NCI-H2081 treated with DMSO at 0.1 percent for 48 hours (cell line): Measurements from ENCODE around the gene ENPP4.
"Not testable (repeated sequence)": the region's sequence is repeated elsewhere in the genome, so short reads cannot be mapped to it uniquely, and the experiment has no call there.

Experiments used
- DNase-seq: peaks from one replicate; lab custom pipeline; 2025; lab: John Stamatoyannopoulos, UW

The ENPP4 gene

DNA sequence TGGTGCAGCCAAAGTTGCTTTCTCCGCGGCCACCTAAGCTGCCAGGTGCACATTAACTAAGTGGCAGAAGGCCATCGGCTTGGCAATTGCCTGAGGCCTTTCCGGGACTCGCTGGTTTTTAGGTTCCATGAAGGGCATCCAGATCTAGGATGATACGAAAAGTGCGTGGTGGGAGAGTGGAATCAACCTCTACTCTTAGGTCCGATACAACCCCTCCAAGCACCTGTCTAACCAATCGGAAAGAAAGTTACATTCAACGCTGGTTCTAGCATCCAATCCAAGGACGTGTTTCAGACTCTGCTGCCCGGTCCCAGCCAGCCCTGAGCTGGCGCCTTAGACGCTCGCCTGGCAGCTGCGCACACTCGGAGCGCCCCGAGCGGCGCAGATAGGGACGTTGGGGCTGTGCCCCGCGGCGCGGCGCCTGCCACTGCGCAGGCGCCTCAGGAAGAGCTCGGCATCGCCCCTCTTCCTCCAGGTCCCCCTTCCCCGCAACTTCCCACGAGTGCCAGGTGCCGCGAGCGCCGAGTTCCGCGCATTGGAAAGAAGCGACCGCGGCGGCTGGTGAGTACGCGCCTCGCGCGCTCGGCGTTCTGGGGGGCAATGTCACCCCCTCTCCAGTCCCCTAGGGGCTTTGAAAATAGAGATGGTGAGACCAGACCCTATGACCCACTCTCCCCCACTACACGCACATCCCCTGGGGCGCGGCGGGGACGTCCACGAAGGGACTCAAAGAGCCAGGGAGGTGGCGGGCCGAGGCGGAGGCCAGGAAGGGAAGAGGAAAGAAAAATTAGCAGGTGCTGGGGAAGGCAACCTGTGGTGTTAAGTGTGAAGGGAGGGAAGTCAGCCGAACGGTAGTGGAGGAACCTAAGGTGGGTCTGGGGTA is at the start of gene ENPP4:
Gene ENPP4, plus strand, starts transcription at position 361 of the 883 bp plus-strand sequence. CDS start 9,595 bp downstream, outside the sequence.
- peak; percentile 89 for DNase-seq

DNA sequence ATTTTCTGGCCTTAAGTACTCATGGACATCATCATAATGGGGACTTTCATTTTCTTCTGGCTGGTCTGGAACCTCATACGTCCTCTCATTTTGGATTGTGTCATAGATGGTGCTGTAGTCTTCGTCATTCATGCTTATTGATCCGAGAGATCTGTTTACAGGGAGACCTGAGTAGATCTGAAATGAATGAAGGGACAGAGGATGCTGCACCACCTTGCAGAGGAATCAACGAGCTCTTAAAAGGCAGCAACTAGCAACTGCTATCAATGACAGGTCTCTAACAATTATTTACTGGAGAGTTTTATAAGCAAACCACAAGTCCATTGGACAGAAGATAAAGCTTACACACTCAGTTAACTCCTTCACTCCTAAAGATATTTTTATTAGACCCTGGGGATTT is 49.7 kb upstream of the ENPP4 start:
- DNase-seq: no peak

DNA sequence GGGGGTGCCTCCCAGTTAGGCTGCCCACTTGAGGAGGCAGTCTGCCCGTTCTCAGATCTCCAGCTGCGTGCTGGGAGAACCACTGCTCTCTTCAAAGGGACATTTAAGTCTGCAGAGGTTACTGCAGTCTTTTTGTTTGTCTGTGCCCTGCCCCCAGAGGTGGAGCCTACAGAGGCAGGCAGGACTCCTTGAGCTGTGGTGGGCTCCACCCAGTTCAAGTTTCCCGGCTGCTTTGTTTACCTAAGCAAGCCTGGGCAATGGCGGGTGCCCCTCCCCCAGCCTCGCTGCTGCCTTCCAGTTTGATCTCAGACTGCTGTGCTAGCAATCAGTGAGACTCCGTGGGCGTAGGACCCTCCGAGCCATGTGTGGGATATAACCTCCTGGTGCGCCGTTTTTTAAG is 44.1 kb upstream of the ENPP4 start:
- DNase-seq: not testable (repeated sequence)

DNA sequence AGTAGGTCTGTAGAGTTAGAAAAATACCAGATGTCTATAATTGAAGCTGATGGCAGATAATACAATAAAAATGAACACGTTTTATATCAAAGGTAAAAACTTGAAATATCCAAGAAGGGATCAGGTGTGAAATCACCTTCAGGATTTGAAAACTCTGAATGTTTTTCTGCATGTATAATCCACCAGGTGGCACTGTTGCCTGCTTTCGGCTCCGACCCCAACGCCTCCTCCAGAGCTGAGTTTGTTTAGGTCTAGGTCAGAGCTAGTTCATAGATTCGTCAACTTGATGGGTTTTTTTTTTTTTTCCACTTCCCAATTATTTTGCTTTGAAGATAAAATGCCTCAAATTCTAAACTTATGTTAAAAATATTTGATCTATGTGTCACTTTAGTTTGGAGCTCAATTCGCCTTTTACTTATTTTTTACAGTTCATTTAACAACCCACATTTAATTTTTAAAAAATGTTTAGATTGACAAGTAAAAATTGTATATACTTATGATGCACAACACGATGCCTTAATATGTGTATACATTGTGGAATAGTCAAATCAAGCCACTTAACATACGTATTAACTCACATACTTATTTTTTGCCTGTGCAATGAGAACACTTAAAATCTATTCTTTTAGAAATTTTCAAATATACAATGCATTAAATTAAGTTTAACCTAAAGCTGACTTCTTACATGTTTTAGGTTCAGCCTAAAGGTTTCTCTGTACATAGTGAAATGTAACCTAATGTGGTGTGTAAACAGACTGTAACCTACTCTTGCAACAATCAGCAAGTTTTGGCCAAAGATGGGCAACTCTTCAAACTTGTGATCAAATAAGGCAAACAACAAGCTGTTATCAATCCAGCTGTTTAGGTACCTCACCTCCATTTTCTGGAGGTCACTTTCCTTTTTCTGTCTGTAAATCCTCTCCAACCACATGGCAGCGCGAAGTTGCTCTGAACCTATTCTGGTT is 39.4 kb upstream of the ENPP4 start:
- DNase-seq: no peak

DNA sequence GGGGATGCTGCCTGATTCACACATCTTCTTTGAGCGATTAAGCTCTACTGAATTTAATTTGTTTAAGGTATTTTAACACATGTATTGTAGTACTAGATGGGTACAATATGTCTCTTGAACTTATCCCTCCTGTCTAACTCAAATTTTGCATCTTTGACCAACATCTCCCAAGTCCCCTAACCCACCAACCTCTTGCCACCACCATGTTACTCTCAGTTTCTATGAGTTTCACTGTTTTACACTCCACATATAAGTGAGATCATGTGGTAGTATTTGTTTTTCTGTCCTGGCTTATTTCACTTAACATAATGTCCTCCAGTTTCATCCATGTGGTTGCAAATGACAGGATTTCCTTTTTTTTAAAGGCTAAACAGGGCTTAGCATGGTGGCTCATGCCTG is 38.7 kb upstream of the ENPP4 start:
- DNase-seq: no peak

GRCh38 chr6:46095251-46095650 is 34.5 kb upstream of the ENPP4 start:
- DNase-seq: no peak

DNA sequence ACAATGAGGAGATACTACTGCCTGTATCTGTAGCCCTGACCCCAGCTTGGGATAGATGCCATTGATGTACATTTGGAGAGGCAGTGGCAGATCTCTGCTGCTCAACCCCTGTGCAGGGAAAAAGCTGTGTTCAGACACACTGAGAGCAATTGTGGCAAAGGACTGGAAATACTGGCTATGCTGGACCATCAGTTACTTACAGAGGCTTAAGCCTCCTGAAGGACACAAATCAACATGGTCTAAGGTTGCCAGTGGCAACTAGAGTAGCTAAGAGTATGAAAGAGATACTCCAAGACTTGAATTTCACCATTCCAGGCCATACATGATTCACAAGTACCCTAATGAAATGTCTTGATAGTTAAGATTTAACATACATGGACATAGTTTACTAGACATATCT is 32.4 kb upstream of the ENPP4 start:
- DNase-seq: no peak

DNA sequence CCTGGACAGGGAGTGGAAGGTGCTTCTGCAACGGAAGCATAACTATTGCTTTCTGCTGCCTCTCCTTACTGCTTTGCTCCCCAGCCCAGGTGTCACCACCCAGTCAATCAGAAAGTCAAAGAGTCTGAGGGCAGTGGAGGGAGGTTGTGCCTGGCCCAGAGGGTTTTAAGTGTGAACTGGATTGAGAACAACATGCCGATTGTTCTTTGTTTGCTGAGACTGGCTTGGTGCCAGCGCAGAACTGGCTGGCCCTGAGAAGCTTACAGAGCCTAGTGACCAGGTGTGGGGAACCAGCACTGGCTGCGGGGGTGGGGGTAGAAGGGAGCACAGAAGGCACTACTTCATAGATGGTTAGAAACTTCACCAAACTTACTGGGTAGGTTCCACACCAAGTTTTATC is 31.1 kb upstream of the ENPP4 start:
- no peak for DNase-seq

- DNase-seq: no peak
Observed at GRCh38 chr6:46099952-46100351, 29.8 kb upstream of the ENPP4 start.

GRCh38 chr6:46102123-46102522 is 27.7 kb upstream of the ENPP4 start:
- no peak for DNase-seq

GRCh38 chr6:46103441-46104115 is 26.2 kb upstream of the ENPP4 start:
- DNase-seq: no peak

GRCh38 chr6:46104209-46104608 is 25.6 kb upstream of the ENPP4 start:
- DNase-seq: no peak

DNA sequence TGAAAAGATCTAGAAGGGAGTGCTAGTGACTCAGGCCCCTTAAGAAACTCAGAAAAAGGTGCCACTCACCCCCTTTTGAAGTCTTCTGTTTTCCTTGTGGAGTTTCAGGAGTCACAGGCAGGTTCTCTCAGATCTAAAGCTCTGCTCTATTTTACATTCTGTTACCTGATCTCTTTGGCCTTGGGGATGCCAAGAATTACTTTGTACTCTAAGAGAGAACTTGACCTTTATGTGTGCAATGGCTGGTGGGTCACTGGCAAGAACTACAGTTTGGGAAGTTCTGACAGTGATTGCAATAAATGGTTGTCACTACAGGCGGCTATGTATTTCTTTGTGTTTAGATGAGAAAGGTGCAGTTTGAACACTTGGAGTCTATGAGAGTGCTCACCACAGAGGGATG is 24.2 kb upstream of the ENPP4 start:
- DNase-seq: no peak

DNA sequence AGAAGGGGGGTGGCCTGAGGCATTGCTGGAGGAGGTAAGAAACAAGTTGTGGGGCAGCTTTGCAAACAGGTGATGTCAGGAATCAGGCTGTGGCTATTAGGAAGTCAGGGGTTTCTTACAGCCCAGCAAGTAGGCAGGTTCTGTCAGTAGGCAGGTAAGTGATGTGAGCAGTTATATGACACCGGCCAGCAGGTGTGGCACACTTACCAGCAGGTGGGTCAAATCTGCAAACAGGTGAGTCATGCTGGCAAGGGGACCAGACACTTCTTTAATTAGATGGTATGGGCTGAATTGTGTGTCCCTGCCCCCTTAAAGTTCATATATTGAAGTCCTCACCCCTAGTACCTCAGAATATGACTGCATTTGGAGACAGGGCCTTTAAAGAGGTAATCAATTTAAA is 16.4 kb upstream of the ENPP4 start:
- no peak for DNase-seq

DNA sequence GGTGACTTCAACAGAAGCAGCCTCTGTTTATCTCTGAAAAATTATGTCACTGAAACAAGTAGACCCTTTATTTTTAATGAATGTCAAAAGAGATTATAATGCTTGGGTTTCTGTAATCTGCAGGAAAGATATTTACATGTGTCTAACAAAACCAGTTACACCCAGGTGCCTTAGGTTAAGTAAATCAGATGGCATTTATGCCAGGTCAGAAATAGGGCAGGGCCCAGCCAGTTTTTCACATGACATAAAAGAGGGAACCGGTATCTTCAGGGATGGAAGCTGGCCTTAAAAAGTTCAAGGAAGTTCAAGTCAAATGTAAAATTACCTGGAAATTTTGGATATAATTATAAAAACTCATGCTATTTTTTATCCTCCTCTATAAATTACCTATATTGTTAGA is 14.2 kb upstream of the ENPP4 start:
- no peak for DNase-seq

DNA sequence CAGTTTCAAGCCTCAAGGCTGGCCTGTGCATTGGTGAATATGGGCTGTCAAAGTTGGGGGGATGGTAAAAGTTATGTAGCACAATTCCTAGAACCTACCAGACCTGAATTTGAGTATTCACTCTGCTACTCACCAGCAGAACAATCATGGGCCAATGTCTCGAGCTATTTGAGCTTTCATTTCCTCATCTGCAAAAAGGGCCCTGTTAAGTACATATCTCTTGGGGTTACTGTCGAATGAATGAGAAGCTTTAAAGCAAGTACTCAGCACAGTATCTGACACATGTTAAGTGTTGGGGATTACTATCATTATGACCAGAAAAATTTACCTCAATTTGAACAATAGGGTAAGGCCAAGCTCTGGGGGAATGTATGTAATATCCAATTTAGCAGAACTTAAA is 13.5 kb upstream of the ENPP4 start:
- DNase-seq: no peak

DNA sequence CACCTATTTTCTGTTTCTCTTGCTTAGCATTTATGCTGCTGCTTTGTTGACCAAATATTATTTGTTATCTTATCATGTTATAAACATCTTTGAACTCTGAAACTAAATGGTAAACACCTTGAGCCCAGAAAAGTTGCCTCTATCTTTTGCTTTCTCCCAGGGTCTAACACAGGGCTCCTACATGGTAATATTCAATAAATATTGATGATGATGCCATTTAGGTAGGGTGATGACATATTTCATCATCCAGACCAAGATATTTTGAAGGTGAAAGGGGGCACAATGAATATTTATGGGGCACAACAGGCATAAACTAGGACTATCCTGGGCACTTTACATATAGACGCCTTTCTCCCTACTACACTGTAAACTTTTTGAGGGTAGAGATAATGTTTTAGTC is 11.6 kb upstream of the ENPP4 start:
- DNase-seq: no peak

DNA sequence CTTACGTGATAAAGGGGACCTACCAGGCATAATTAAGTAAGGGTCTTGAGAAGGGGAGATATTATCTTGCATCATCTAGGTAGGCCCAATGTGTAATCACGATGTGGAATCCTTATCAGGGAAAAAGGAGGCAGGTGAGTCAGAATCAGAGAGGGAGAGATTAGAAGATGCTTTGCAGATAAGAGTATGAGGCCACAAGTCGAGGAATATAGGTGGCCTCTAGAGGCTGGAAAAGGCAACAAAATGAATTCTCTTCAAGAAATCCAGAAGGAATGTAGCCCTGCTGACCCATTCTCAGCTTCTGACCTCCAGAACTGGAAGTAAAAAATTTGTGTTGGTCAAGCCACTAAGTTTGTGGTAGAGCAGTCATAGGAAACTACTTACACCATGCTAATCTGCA is 11.0 kb upstream of the ENPP4 start:
- DNase-seq: no peak

- not testable (repeated sequence) for DNase-seq
Observed at GRCh38 chr6:46119679-46120078, 10.1 kb upstream of the ENPP4 start.

- no peak for DNase-seq
Observed at GRCh38 chr6:46128476-46128875, 1.3 kb upstream of the ENPP4 start.

GRCh38 chr6:46129291-46129628 is 529 bp upstream of the ENPP4 start:
- DNase-seq: no peak

DNA sequence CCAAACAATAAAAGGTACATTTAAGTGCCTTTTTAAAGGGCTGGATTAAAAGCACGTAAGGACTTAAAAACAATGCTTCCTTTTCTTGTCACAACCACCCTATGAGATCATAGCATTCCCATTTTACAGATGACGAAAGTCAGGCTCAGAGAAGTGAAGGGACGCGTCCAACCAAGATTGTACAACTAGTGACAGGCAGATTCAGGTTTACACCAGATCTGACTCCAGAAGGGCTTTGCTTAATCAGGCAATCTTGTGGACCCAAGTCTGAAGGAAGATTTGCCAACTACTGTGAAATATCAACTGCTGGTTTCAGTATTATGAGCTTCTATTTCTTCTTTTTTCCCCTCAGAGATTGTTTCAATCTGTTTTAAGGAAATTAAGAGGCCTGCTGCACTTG is 877 bp downstream of the ENPP4 start:
- DNase-seq: no peak
